ENCODE results near the gene APOL3. TPM values are rescaled to one million over a fixed set of nuclear protein-coding genes. Genes with fewer than 3 reads are reported as not detected.

Gene APOL3
- total and polyA plus RNA-seq, 2 donors (not counting 3 experiments of a cell fraction or from before 2014, with no cell fraction given) = 17.9 to 36.9 TPM

- H3K9ac ChIP-seq (replicated peaks; ENCODE audit: extremely low read depth, insufficient read depth, low read length) = no peak overlapping the region
- FAIRE-seq = no peak
Measured at GRCh38 chr22:36193577-36193976, 33.0 kb upstream of the APOL3 start.

More at GRCh38 chr22:36193577-36193976, 33.0 kb upstream of the APOL3 start:
- DNase-seq (ENCODE audit: low read depth, low spot score) = no peak
- no peak overlapping the region for H2AFZ ChIP-seq (ENCODE audit: low read depth, low read length)
- intact Hi-C loops (cut with micrococcal nuclease) (no loop called here), dilution Hi-C loops (cut with MboI; ENCODE audit: extremely low pct_ligation_motif_present, low sequenced_read_pairs) (no loop called here)
- CTCF ChIA-PET = interaction anchor here (0.9 to 3.4 kb wide), 5 partner anchors 28 to 293 kb away, joined by 3 to 26 read pairs (median 16); no protein-coding TSS in a partner anchor
- POLR2A ChIA-PET = no interaction called here
- peaks cover 33% of the 10 kb centered on the region for H3K4me1 ChIP-seq (ENCODE audit: control insufficient read depth, extremely low read depth, insufficient read depth, low read length)
- no peak overlapping the region for H3K4me2 ChIP-seq (ENCODE audit: insufficient read depth, low read length)
- no peak overlapping the region for H3K4me3 ChIP-seq (replicated peaks in 1 of 3; ENCODE audit: insufficient read depth in 1 of 3, low read depth in 1 of 3, low read length in 3 of 3)
- TF ChIP-seq EZH2 (IDR thresholded peaks at IDR 0.05; ENCODE audit: borderline replicate concordance, low read depth, low read length, severe bottlenecking) = no peak
- TF ChIP-seq FOS (IDR thresholded peaks at IDR 0.05; ENCODE audit: borderline replicate concordance, insufficient read depth, low read length) = no peak
- TF ChIP-seq POLR2AphosphoS5 (IDR thresholded peaks at IDR 0.05; ENCODE audit: insufficient read depth, low read depth, low read length) = no peak
- TF ChIP-seq MYC (IDR thresholded peaks at IDR 0.05; ENCODE audit: low read depth, low read length) = no peak
- TF ChIP-seq, protein P1, sequence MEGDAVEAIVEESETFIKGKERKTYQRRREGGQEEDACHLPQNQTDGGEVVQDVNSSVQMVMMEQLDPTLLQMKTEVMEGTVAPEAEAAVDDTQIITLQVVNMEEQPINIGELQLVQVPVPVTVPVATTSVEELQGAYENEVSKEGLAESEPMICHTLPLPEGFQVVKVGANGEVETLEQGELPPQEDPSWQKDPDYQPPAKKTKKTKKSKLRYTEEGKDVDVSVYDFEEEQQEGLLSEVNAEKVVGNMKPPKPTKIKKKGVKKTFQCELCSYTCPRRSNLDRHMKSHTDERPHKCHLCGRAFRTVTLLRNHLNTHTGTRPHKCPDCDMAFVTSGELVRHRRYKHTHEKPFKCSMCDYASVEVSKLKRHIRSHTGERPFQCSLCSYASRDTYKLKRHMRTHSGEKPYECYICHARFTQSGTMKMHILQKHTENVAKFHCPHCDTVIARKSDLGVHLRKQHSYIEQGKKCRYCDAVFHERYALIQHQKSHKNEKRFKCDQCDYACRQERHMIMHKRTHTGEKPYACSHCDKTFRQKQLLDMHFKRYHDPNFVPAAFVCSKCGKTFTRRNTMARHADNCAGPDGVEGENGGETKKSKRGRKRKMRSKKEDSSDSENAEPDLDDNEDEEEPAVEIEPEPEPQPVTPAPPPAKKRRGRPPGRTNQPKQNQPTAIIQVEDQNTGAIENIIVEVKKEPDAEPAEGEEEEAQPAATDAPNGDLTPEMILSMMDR (IDR thresholded peaks at IDR 0.05; ENCODE audit: extremely low read depth in 1 of 2, insufficient read depth in 1 of 2, low read depth in 1 of 2, low read length in 2 of 2) = no peak
- no peak for TF ChIP-seq JUN (IDR thresholded peaks at IDR 0.05; ENCODE audit: borderline replicate concordance, insufficient read depth, insufficient read length, low read depth)
- no peak for TF ChIP-seq GATA2 (IDR thresholded peaks at IDR 0.05; ENCODE audit: insufficient read depth, insufficient read length, low read depth, low read length)
- no peak for TF ChIP-seq POLR2A (IDR thresholded peaks at IDR 0.05; ENCODE audit: low read depth, low read length)
- TF ChIP-seq, protein P2, sequence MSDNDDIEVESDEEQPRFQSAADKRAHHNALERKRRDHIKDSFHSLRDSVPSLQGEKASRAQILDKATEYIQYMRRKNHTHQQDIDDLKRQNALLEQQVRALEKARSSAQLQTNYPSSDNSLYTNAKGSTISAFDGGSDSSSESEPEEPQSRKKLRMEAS (IDR thresholded peaks at IDR 0.05; ENCODE audit: insufficient read depth, insufficient read length) = no peak
- H3K27ac ChIP-seq (ENCODE audit: insufficient read depth, low read depth, low read length) = no peak overlapping the region
- H3K9me1 ChIP-seq (replicated peaks; ENCODE audit: control insufficient read depth, extremely low read depth, insufficient read depth, low read length) = no peaks in the 10 kb centered on the region
- H4K20me1 ChIP-seq (replicated peaks; ENCODE audit: control insufficient read depth, extremely low read depth, insufficient read depth, low read length) = no peaks in the 10 kb centered on the region
- no peaks in the 10 kb centered on the region for H3K9me3 ChIP-seq (replicated peaks; ENCODE audit: control insufficient read depth, insufficient read depth, low read length)
- H3K27me3 ChIP-seq (ENCODE audit: control insufficient read depth in 2 of 2, insufficient read depth in 2 of 2, low read length in 2 of 2) = peaks cover 0 to 6% of the 10 kb centered on the region in 2 experiments
- H3K79me2 ChIP-seq (ENCODE audit: control insufficient read depth, insufficient read depth, low read length) = no peaks in the 10 kb centered on the region
- BruUV-seq (replicated peaks) = no TSS peak
- no peaks in the 10 kb centered on the region for H3K36me3 ChIP-seq (ENCODE audit: control insufficient read depth in 2 of 2, extremely low read depth in 1 of 2, insufficient read depth in 2 of 2, low read length in 2 of 2)

All from endothelial cell of umbilical vein (primary cell).